OCI-LY3 (cell line): ENCODE data around the gene TUBGCP6.
A peak's percentile ranks its signal among the peaks of the same experiment; 100 is the strongest.

Source experiments
- H2AFZ ChIP-seq: fragments of 200-600, 300-600 bp; shearing (Covaris generic); 2 replicates; pipeline ENCODE4 v1.6.0; 2014; ENCODE audit warnings: antibody characterized with exemption, low read depth, low read length
- H3K27ac ChIP-seq: fragments of 200-600, 300-600 bp; sonication (generic); 2 replicates; pipeline ENCODE4 v1.5.1; 2014; ENCODE audit warnings: mild to moderate bottlenecking, low read length, moderate library complexity, mixed read lengths
- H3K27me3 ChIP-seq: fragments of 200-600, 300-600 bp; sonication (generic); 2 replicates; pipeline ENCODE4 v1.6.1; 2014; ENCODE audit warnings: low read depth, low read length, mixed read lengths
- H3K36me3 ChIP-seq: fragments of 200-600, 300-600 bp; sonication (generic); replicated peaks from 2 replicates; pipeline ENCODE3; 2014; ENCODE audit warnings: low read depth, low read length, mixed read lengths
- H3K4me1 ChIP-seq: fragments of 300-600, 200-600 bp; sonication (generic); 2 replicates; pipeline ENCODE4 v1.6.1; 2014; ENCODE audit warnings: low read length, mixed read lengths
- H3K4me2 ChIP-seq: fragments of 200-600, 300-600 bp; sonication (generic); 2 replicates; pipeline ENCODE4 v1.6.1; 2014; ENCODE audit warnings: low read length, mixed read lengths
- H3K4me3 ChIP-seq: fragments of 300-600, 200-600 bp; sonication (generic); 2 replicates; pipeline ENCODE4 v1.5.1; 2014; ENCODE audit warnings: antibody characterized with exemption, mild to moderate bottlenecking, low read length, moderate library complexity
- H3K79me2 ChIP-seq: fragments of 300-600, 200-600 bp; shearing (Covaris generic); 2 replicates; pipeline ENCODE4 v1.6.1; 2014; ENCODE audit warnings: mild to moderate bottlenecking, low read length, mixed read lengths
- H3K9ac ChIP-seq: fragments of 300-600, 200-600 bp; shearing (Covaris generic); 2 replicates; pipeline ENCODE4 v1.6.0; 2014; ENCODE audit warnings: mild to moderate bottlenecking, low read length, moderate library complexity
- H3K9me3 ChIP-seq: fragments of 200-600, 300-600 bp; shearing (Covaris generic); 2 replicates; pipeline ENCODE4 v1.6.1; 2014; ENCODE audit warnings: low read length, mixed read lengths; ENCODE audit not compliant: insufficient read depth
- H4K20me1 ChIP-seq: fragments of 200-600, 300-600 bp; sonication (generic); 2 replicates; pipeline ENCODE4 v1.6.1; 2016; ENCODE audit warnings: low read length, mixed read lengths; ENCODE audit not compliant: insufficient read depth
- CTCF ChIP-seq: fragments of 200-600, 300-600 bp; sonication (generic); IDR thresholded peaks from 2 replicates; pipeline ENCODE4 v1.5.1; 2014; ENCODE audit warnings: antibody characterized with exemption, low read length, low read depth
- EZH2phosphoT487 ChIP-seq: fragments of 200-600 bp; shearing (Covaris generic); IDR thresholded peaks from 2 replicates; pipeline ENCODE4 v1.6.1; 2018; ENCODE audit warnings: antibody characterized with exemption, mixed run types, low read depth

Gene TUBGCP6

GRCh38 chr22:50270666-50271394, 26.0 kb upstream of the TUBGCP6 start:
- peaks cover 13% of the 10 kb centered on the region for H3K4me1 ChIP-seq
- no peak for TF ChIP-seq EZH2phosphoT487
- no peak for TF ChIP-seq CTCF
- H2AFZ ChIP-seq = peak overlapping the region; percentile 70; the same call in 1 of the 2 replicates
- H3K36me3 ChIP-seq = peaks cover 7% of the 10 kb centered on the region
- no peaks in the 10 kb centered on the region for H3K27me3 ChIP-seq
- peaks cover 3% of the 10 kb centered on the region; the same call in 1 of the 2 replicates for H4K20me1 ChIP-seq
- H3K27ac ChIP-seq = peak overlapping the region; percentile 56
- H3K9me3 ChIP-seq = no peaks in the 10 kb centered on the region
- H3K9ac ChIP-seq = peak overlapping the region; percentile 86
- H3K4me2 ChIP-seq = peak overlapping the region; percentile 98
- H3K79me2 ChIP-seq = no peaks in the 10 kb centered on the region
- H3K4me3 ChIP-seq = peak overlapping the region; percentile 99

GRCh38 chr22:50269970-50270665, 25.3 kb upstream of the TUBGCP6 start, which contains the start of gene MAPK11:
Gene MAPK11, minus strand, starts transcription at chr22:50270380. Its CDS starts 88 bp downstream, at chr22:50270292.
- Histone ChIP-seq H3K9ac (peak within 1 kb of the TSS; percentile 86), H3K27me3 (no peaks in the 10 kb centered on the region)

GRCh38 chr22:50269573-50269969, 24.7 kb upstream of the TUBGCP6 start:
- Histone ChIP-seq H3K9me3 (no peaks in the 10 kb centered on the region), H3K9ac (peak overlapping the region; percentile 82), H3K27me3 (no peaks in the 10 kb centered on the region), H3K4me2 (peak overlapping the region; percentile 90), H2AFZ (no peak overlapping the region), H3K79me2 (no peaks in the 10 kb centered on the region), H3K4me3 (peak overlapping the region; percentile 99), H3K27ac (peak overlapping the region; percentile 42), H3K4me1 (peaks cover 15% of the 10 kb centered on the region), H4K20me1 (no peaks in the 10 kb centered on the region), H3K36me3 (no peaks in the 10 kb centered on the region)
- TF ChIP-seq EZH2phosphoT487 = no peak
- no peak for TF ChIP-seq CTCF

More at GRCh38 chr22:50269970-50270665, 25.3 kb upstream of the TUBGCP6 start, which contains the start of gene MAPK11:
- Histone ChIP-seq H3K4me2 (peak within 1 kb of the TSS; percentile 98), H3K9me3 (no peaks in the 10 kb centered on the region), H3K4me3 (peak within 1 kb of the TSS; percentile 99), H3K27ac (peak within 1 kb of the TSS; percentile 56), H4K20me1 (no peaks in the 10 kb centered on the region), H3K4me1 (peaks cover 13% of the 10 kb centered on the region), H2AFZ (peak within 1 kb of the TSS; percentile 70; the same call in 1 of the 2 replicates), H3K36me3 (peaks cover 2% of the 10 kb centered on the region), H3K79me2 (no peaks in the 10 kb centered on the region)
- no peak for TF ChIP-seq CTCF
- no peak for TF ChIP-seq EZH2phosphoT487

- H2AFZ ChIP-seq = no peak overlapping the region
- no peaks in the 10 kb centered on the region for H3K9me3 ChIP-seq
- no peaks in the 10 kb centered on the region for H4K20me1 ChIP-seq
- H3K4me3 ChIP-seq = no peak overlapping the region
- no peak for TF ChIP-seq EZH2phosphoT487
- no peak for TF ChIP-seq CTCF
- no peak overlapping the region for H3K9ac ChIP-seq
- no peaks in the 10 kb centered on the region for H3K27me3 ChIP-seq
- peaks cover 19% of the 10 kb centered on the region for H3K4me1 ChIP-seq
- no peak overlapping the region for H3K27ac ChIP-seq
- H3K36me3 ChIP-seq = no peaks in the 10 kb centered on the region
- H3K4me2 ChIP-seq = peak overlapping the region; percentile 90; the same call in 1 of the 2 replicates
- H3K79me2 ChIP-seq = no peaks in the 10 kb centered on the region
These were observed 23.9 kb upstream of the TUBGCP6 start for GRCh38 chr22:50268655-50269113.
